ENCODE data around the gene RPP25.

Gene RPP25, protein sequence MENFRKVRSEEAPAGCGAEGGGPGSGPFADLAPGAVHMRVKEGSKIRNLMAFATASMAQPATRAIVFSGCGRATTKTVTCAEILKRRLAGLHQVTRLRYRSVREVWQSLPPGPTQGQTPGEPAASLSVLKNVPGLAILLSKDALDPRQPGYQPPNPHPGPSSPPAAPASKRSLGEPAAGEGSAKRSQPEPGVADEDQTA

DNA sequence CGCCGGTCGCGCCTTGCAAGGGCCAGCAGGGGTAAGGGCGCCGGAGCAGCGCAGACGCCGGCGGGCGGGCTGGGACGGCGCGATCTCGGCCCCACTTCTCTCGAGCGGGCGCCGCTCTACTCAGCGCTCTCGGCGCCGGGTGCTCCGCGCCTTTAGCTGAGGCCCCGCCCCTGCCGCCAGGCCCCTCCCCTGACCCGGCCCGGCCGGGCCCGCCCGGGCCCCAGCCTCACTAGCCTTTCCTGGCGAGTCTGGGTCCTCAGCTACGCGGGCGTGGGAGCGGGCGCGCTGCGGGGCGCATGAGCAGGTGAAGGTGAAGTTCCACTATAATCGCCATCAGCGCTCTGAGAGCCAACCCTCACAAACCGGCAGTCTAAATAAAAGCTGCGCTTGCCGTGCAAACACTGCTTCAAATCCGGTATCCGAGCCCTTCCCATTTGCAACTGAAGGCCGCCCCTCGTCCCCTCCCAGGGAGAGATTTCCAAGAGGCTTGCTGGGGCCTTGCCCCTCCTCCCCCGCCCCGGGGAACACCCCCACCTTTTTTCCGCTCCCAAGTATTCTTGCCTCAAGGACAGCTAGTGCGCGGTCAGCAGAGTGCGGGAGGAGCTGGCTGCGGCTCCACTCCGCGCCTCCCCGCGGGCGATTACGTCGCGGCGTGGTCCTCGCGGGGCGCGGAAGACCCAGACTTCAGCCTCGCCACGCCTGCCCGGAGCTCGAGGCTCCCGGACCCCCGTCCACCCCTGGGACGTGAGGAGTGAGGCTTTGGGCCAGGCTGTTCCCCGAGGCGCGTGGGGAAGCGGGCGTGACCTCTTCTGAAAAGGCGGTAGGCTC, at the start of gene RPP25:
Gene RPP25 (minus strand): TSS at position 125 of the 828 bp plus-strand sequence. CDS start 189 bp downstream, outside the sequence.
- H3K27ac ChIP-seq = peak within 1 kb of the TSS; percentile 80
- TF ChIP-seq, protein P1, sequence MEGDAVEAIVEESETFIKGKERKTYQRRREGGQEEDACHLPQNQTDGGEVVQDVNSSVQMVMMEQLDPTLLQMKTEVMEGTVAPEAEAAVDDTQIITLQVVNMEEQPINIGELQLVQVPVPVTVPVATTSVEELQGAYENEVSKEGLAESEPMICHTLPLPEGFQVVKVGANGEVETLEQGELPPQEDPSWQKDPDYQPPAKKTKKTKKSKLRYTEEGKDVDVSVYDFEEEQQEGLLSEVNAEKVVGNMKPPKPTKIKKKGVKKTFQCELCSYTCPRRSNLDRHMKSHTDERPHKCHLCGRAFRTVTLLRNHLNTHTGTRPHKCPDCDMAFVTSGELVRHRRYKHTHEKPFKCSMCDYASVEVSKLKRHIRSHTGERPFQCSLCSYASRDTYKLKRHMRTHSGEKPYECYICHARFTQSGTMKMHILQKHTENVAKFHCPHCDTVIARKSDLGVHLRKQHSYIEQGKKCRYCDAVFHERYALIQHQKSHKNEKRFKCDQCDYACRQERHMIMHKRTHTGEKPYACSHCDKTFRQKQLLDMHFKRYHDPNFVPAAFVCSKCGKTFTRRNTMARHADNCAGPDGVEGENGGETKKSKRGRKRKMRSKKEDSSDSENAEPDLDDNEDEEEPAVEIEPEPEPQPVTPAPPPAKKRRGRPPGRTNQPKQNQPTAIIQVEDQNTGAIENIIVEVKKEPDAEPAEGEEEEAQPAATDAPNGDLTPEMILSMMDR (conservative IDR thresholded peaks at IDR 0.05) = no peak

DNA sequence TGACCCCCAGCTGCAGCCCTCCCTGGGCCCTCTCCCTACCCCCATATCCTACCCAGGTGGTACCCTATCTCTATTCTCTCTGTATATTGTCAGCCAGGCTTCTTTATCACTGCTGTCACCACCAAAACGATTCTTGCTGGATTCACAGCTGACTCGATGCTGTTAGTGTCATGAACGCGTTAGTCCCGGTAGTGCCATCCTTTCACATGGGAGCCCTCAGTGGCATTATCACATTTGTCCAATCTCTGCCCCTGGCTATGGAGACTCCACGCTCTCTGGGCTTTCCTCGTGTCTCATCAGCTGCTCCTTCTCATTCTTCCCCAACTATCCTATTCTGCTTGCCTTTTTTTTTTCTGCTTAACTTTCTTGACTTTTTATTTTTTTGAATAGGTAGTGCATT, 45.8 kb upstream of the RPP25 start:
- TF ChIP-seq, protein P1 (conservative IDR thresholded peaks at IDR 0.05) = no peak
- peak overlapping the region; percentile 98 for H3K27ac ChIP-seq

DNA sequence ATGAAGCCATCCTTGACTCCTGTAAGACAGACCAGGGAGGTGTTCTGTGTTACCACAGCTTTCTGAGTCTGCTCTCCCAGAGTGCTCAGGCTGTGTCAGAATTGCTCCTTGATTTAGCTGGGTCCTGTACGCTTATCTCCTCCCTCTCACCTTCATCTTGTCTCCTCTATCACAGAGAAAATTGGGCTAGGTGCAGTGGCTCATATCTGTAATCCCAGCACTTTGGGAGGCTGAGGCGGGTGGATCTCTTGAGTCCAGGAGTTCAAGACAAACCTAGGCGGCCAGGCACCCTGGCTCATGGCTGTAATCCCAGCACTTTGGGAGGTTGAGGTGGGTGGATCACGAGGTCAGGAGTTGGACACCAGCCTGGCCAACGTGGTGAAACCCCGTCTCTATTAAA, 44.7 kb upstream of the RPP25 start:
- peak overlapping the region; percentile 98; the same call in 1 of the 2 replicates for H3K27ac ChIP-seq
- TF ChIP-seq, protein P1 (conservative IDR thresholded peaks at IDR 0.05) = no peak

DNA sequence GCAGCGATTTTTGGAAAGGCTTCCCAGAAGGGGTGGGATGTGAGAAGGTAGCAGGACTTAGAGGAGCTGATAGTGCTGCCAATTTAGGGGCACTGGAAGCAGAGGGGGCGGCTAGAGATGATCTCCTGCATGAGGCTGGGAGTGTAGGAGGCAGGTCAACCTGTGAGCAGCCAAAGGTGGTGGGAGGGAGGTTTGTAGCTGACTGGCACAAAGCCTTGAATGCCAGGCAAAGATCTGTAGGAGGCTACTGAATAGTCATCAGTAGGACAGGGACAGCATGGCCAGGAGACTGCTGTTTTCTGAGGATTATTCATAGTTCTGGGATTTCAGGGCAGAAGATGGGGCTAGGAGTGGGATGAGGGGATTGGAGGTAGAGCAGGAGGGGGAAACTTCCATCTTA, 41.0 kb upstream of the RPP25 start:
- TF ChIP-seq, protein P1 (conservative IDR thresholded peaks at IDR 0.05) = no peak
- H3K27ac ChIP-seq = peak overlapping the region; percentile 98

DNA sequence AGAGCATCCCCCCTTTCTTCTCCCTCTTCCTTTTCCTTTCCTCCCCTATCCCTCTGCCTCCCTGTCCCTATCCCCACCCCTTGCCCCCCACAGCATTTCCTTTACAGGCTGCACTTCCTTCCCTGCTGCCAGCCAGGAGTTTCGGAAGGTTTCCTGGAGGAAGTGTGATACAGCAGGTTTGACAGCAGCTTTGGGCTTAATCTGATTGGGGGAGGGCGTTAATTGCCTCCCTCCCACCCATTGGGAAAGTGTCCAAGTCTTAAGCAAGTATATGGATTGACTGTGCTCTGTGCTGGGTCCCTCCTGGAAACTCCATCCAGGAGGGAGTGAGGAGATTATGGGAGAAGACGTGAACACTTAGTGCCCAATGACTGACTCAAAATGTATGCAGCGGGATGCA, 40.6 kb upstream of the RPP25 start:
- TF ChIP-seq, protein P1 (conservative IDR thresholded peaks at IDR 0.05) = no peak

DNA sequence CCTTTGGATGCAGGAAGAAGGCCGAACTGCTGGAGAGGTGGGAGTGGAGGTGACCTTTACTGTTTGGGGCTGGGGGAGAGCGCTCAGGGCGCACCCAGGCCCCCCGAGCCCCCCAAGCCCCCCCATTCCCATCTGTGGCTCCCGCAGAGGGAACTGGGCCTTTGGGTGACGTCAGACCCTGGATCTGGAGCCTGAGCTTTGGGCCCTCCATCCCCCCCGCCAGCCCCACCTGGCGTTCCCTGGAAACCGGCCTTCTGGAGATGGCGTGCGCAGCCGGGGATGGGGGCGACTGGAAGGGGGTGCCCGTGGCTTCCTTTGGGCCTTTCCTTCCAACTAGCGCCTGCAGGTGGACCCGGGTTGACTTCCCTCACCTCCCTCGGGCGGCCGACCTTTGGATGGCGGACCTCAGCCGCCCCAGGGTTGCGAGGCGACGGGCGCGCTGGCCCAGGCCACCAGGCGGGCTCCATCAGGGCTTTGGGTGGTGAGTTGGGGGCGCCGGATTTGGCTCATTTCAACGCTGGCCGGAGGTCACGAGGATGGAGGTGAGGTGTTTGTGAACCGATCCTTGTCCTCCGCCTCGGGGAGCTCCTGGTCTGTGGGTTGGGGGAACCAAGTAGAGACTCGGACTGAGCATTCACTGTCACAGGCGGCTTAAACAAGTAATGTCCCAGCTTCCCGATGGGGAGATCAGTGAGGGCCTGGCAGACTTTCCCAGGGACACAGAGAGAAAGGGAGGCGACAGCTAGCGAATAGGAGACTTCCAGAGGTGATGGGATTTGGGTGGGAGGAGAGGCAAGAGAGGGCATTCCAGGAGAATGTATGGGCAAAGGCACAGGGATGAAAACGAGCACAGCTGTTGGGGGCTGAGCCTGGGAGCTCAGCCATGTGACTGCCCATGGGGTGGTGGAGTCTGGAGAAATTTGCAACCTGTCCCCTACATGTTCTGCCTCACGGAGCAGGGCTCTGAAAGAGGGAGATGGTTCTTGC, 39.5 kb upstream of the RPP25 start:
- TF ChIP-seq, protein P1 (conservative IDR thresholded peaks at IDR 0.05) = no peak; the same call in 1 of the 2 replicates
- peak overlapping the region; percentile 98 for H3K27ac ChIP-seq

More for the DNA sequence above, 40.6 kb upstream of the RPP25 start:
- peak overlapping the region; percentile 98 for H3K27ac ChIP-seq

All from VCaP (cell line).